Nephron (organoid): ENCODE measurements around the gene ABHD17B.

Experiments
- H3K27ac Mint-ChIP-seq, 3 experiments: 2 replicates each; pipeline ENCODE4 v1.8.0; 2020; ENCODE audit warnings: mixed read lengths in 3 of 3, mild to moderate bottlenecking in 2 of 3, moderate library complexity in 1 of 3
- H3K27me3 Mint-ChIP-seq: 2 replicates; pipeline ENCODE4 v1.8.0; 2021; ENCODE audit warnings: low read depth, mild to moderate bottlenecking, moderate library complexity, mixed read lengths
- H3K36me3 Mint-ChIP-seq: 2 replicates; pipeline ENCODE4 v1.8.0; 2020; ENCODE audit warnings: low read depth, mixed read lengths
- H3K4me1 Mint-ChIP-seq: 2 replicates; pipeline ENCODE4 v1.8.0; 2020; ENCODE audit warnings: mixed read lengths
- H3K4me3 Mint-ChIP-seq, 3 experiments: 2 replicates each; pipeline ENCODE4 v1.8.0; 2020; ENCODE audit warnings: mild to moderate bottlenecking in 3 of 3, mixed read lengths in 3 of 3, moderate library complexity in 2 of 3
- H3K9me3 Mint-ChIP-seq: 2 replicates; pipeline ENCODE4 v1.8.0; 2020; ENCODE audit warnings: mixed read lengths
- TF ChIP-seq, protein P1 (sequence below), 3 experiments: fragments of 200-600 bp; sonication (generic); IDR thresholded peaks; one replicate each; pipeline ENCODE4 v1.5.0; 2021; ENCODE audit warnings: antibody characterized with exemption in 3 of 3; ENCODE audit not compliant: unreplicated experiment in 3 of 3

Gene ABHD17B

DNA sequence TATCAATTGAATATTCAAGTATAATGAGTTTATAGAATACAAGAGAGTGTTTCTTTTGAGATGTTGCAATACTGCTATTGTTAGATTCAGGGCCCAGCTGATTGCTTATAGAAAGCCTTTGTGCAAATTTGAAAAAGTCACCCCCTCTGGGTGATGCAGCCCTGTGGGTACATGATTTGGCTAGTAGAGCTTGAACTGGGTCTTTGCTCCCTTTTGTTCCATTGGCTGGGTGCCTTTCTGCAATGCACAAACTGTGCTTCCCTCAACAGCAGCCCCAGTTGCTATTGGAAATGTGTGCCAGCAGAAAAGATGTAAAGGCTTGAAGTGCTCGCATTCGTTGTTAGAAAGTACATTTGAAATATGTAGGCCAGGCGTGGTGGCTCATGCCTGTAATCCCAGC is 80.8 kb downstream of the ABHD17B start:
- H3K9me3 Mint-ChIP-seq: peaks cover 17% of the 10 kb centered on the region
- H3K36me3 Mint-ChIP-seq: no peaks in the 10 kb centered on the region
- H3K27me3 Mint-ChIP-seq: no peaks in the 10 kb centered on the region
- H3K27ac Mint-ChIP-seq: no peak overlapping the region
- H3K4me3 Mint-ChIP-seq: no peak overlapping the region
- TF ChIP-seq, protein P1, sequence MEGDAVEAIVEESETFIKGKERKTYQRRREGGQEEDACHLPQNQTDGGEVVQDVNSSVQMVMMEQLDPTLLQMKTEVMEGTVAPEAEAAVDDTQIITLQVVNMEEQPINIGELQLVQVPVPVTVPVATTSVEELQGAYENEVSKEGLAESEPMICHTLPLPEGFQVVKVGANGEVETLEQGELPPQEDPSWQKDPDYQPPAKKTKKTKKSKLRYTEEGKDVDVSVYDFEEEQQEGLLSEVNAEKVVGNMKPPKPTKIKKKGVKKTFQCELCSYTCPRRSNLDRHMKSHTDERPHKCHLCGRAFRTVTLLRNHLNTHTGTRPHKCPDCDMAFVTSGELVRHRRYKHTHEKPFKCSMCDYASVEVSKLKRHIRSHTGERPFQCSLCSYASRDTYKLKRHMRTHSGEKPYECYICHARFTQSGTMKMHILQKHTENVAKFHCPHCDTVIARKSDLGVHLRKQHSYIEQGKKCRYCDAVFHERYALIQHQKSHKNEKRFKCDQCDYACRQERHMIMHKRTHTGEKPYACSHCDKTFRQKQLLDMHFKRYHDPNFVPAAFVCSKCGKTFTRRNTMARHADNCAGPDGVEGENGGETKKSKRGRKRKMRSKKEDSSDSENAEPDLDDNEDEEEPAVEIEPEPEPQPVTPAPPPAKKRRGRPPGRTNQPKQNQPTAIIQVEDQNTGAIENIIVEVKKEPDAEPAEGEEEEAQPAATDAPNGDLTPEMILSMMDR (IDR thresholded peaks at IDR 0.05; ENCODE audit: unreplicated experiment in 3 of 3): no peak
- peaks cover 13% of the 10 kb centered on the region for H3K4me1 Mint-ChIP-seq

DNA sequence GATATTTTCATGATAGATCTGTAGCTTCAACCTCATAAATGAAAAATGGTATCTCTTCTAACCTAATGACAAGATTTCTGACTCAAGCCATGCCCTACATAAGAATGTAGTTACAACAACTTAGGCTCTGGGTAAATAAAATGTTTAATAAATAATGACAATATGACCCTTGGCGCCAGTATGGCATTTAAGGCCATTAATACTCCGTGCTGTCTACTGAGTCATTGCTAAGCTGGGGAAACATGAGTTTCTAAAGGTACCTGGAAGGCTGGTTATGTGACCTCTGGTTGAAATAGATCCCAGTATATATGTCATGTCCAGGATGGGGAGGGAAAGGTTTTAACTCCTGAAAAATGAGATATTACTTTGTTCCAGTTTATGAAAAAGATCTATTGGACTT is 84.7 kb downstream of the ABHD17B start:
- no peak overlapping the region for H3K27ac Mint-ChIP-seq
- no peaks in the 10 kb centered on the region for H3K27me3 Mint-ChIP-seq
- no peaks in the 10 kb centered on the region for H3K36me3 Mint-ChIP-seq
- H3K9me3 Mint-ChIP-seq: no peaks in the 10 kb centered on the region
- no peak overlapping the region for H3K4me3 Mint-ChIP-seq
- peaks cover 23% of the 10 kb centered on the region for H3K4me1 Mint-ChIP-seq
- TF ChIP-seq, protein P1 (IDR thresholded peaks at IDR 0.05; ENCODE audit: unreplicated experiment in 3 of 3): no peak

DNA sequence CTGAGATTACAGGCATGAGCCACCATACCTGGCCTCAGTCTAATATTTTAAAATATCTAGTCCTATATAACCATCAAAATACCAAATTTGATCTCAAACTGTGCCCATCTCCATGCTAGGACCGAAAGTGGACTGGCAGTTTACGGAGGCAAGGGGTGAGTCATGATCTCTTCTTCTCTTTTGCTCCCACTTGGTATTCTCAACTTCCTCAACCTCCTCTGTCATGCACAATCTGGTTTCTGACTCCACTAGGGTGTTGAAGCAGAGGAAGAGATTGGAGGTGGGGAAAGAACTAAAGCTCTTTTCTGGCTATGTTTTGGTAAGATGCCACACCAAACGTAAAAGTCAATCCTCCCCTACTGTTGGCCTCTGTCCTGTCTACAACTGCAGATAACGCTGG is 86.7 kb downstream of the ABHD17B start:
- Mint-ChIP-seq H3K9me3 (no peaks in the 10 kb centered on the region), H3K36me3 (no peaks in the 10 kb centered on the region), H3K27ac (no peak overlapping the region), H3K27me3 (no peaks in the 10 kb centered on the region), H3K4me1 (peaks cover 18% of the 10 kb centered on the region), H3K4me3 (no peak overlapping the region)
- TF ChIP-seq, protein P1 (IDR thresholded peaks at IDR 0.05; ENCODE audit: unreplicated experiment in 3 of 3): no peak

DNA sequence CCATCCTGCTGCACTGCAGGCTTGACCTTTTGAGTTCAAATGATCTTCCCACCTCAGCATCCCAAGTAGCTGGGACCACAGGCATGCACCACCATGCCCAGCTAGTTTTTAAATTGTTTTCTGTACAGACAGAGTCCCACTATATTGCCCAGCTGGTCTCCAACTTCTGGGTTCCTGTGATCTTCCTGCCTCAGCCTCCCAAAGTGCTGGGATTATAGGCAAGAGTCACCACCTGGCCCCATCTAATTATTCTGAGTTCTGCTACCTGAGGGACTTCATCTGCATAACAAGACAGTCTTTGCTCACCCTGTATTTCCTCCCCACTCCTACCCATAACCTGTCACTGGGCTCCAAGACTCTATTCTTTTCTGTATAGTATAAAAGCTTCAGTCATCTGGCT is 88.1 kb downstream of the ABHD17B start:
- no peaks in the 10 kb centered on the region for H3K27me3 Mint-ChIP-seq

DNA sequence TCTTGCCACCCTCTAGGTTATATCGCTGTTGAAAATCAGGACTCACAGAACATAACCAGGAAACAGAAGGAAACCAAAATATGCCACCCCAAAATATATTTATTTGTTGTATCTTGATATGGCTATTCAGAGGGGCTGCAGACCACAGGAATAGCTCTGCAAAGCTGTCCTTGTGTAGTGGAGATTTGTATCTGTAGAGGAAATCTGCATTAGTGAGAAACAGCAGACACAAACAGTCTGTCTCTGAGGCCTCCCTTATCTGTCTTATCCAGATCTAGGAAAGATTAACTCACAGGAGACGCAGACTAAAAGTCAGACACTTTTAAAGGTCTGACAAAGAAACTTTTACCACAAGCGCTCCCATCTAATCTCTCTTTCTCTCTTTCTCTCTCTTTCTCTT is 88.5 kb downstream of the ABHD17B start:
- TF ChIP-seq, protein P1 (IDR thresholded peaks at IDR 0.05; ENCODE audit: unreplicated experiment in 3 of 3): no peak
- H3K4me3 Mint-ChIP-seq: no peak overlapping the region
- no peaks in the 10 kb centered on the region for H3K9me3 Mint-ChIP-seq
- H3K36me3 Mint-ChIP-seq: no peaks in the 10 kb centered on the region
- H3K4me1 Mint-ChIP-seq: peaks cover 20% of the 10 kb centered on the region
- H3K27ac Mint-ChIP-seq: peak overlapping the region in 1 of 3 experiments; percentile 52
- no peaks in the 10 kb centered on the region for H3K27me3 Mint-ChIP-seq

More for the DNA sequence above, 88.1 kb downstream of the ABHD17B start:
- no peak overlapping the region for H3K27ac Mint-ChIP-seq
- peaks cover 18% of the 10 kb centered on the region for H3K4me1 Mint-ChIP-seq
- H3K9me3 Mint-ChIP-seq: no peaks in the 10 kb centered on the region
- H3K4me3 Mint-ChIP-seq: no peak overlapping the region
- H3K36me3 Mint-ChIP-seq: no peaks in the 10 kb centered on the region
- TF ChIP-seq, protein P1 (IDR thresholded peaks at IDR 0.05; ENCODE audit: unreplicated experiment in 3 of 3): no peak

DNA sequence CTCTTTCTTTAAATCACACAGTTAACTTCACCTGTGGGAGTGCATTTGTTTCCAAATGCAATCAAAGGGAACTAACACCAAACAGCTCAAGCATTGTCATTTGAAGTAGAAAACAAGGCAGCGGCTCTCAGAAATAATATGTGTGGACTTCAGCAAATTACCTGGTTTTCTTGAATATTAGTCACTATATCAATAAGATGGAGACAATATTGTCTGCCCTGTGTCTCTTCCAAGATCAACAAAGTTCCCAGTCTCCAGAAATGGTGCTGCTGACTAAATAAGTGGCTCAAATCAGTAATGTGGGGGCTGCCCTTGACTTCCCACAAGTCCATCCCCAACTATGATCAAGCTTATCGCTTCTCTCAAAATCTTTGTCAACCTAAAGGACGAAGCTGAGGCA is 89.6 kb downstream of the ABHD17B start:
- TF ChIP-seq, protein P1 (IDR thresholded peaks at IDR 0.05; ENCODE audit: unreplicated experiment in 3 of 3): no peak
- H3K4me1 Mint-ChIP-seq: peaks cover 26% of the 10 kb centered on the region
- H3K9me3 Mint-ChIP-seq: no peaks in the 10 kb centered on the region
- H3K27me3 Mint-ChIP-seq: no peaks in the 10 kb centered on the region
- H3K36me3 Mint-ChIP-seq: no peaks in the 10 kb centered on the region
- no peak overlapping the region for H3K4me3 Mint-ChIP-seq
- H3K27ac Mint-ChIP-seq: no peak overlapping the region
